IMR-90 (cell line): ENCODE measurements around the gene PITPNC1. TPM values are rescaled to one million over a fixed set of nuclear protein-coding genes. Genes with fewer than 3 reads are reported as not detected.

Experiments
- ATAC-seq: fragments of 200-7000 bp; cut with Tn5 transposase; 2 replicates; pipeline ENCODE4 v1.9.1; 2020; ENCODE audit warnings: low read depth, mild to moderate bottlenecking, moderate library complexity
- BruUV-seq: library from RNA; stranded (reverse); fragments of 400-500 nt; replicated peaks from 2 replicates; lab custom pipeline; 2021; lab: Mats Ljungman, UMichigan
- CTCF ChIA-PET: fragments of 300-600 bp; formaldehyde crosslinking; extraction: SDS; loops from one replicate; lab custom pipeline; 2021; ENCODE audit warnings: antibody characterized with exemption; lab: Yijun Ruan, JAX
- POLR2A ChIA-PET: fragments of 300-600 bp; sonication (Branson Sonifier 250); formaldehyde crosslinking; loops from one replicate; lab custom pipeline; 2022; ENCODE audit warnings: antibody characterized with exemption; ENCODE audit not compliant: unreplicated experiment; lab: Charles Lee
- DNase-seq: peaks from one replicate; pipeline ENCODE4 v3.0.0; 2013
- H2AFZ ChIP-seq: replicated peaks from 2 replicates; pipeline ENCODE3; 2013; ENCODE audit warnings: low read length, mild to moderate bottlenecking; ENCODE audit not compliant: poor library complexity
- H2AK5ac ChIP-seq: 2 replicates; pipeline ENCODE4 v1.6.1; 2013; ENCODE audit warnings: low read depth, low read length, inconsistent platforms
- H2AK9ac ChIP-seq: replicated peaks from 2 replicates; pipeline ENCODE3; 2013; ENCODE audit warnings: mild to moderate bottlenecking, low read depth, low read length, moderate library complexity; ENCODE audit not compliant: poor library complexity
- H2BK120ac ChIP-seq: 2 replicates; pipeline ENCODE4 v1.6.1; 2013; ENCODE audit warnings: low read depth, low read length, inconsistent platforms
- H2BK15ac ChIP-seq: 3 replicates; pipeline ENCODE4 v1.6.1; 2013; ENCODE audit warnings: low read depth, low read length, inconsistent platforms
- H2BK20ac ChIP-seq: 2 replicates; pipeline ENCODE4 v1.6.1; 2013; ENCODE audit warnings: low read depth, mild to moderate bottlenecking, inconsistent platforms, low read length, moderate library complexity
- H2BK5ac ChIP-seq: 2 replicates; pipeline ENCODE4 v1.6.1; 2013; ENCODE audit warnings: mild to moderate bottlenecking, low read depth, low read length, inconsistent platforms; ENCODE audit not compliant: poor library complexity, severe bottlenecking
- H3K14ac ChIP-seq: replicated peaks from 2 replicates; pipeline ENCODE4 v1.6.1; 2013; ENCODE audit warnings: low read depth, low read length, inconsistent platforms
- H3K18ac ChIP-seq: 2 replicates; pipeline ENCODE4 v1.6.1; 2013; ENCODE audit warnings: low read depth, low read length, control low read depth
- H3K23ac ChIP-seq: 2 replicates; pipeline ENCODE4 v1.6.1; 2013; ENCODE audit warnings: low read depth, low read length, inconsistent platforms
- H3K27ac ChIP-seq: 2 replicates; pipeline ENCODE4 v1.5.1; 2013; ENCODE audit warnings: mild to moderate bottlenecking, control low read depth, low read length; ENCODE audit not compliant: insufficient read depth
- H3K27me3 ChIP-seq: 2 replicates; pipeline ENCODE4 v1.6.1; 2013; ENCODE audit warnings: low read length; ENCODE audit not compliant: control insufficient read depth, insufficient read depth
- H3K36me3 ChIP-seq: 2 replicates; pipeline ENCODE4 v1.6.1; 2013; ENCODE audit warnings: low read length, mixed read lengths; ENCODE audit not compliant: control insufficient read depth, insufficient read depth
- H3K4ac ChIP-seq: 2 replicates; pipeline ENCODE4 v1.6.1; 2013; ENCODE audit warnings: low read depth, low read length, inconsistent platforms
- H3K4me1 ChIP-seq: 2 replicates; pipeline ENCODE4 v1.6.1; 2013; ENCODE audit warnings: low read length, mixed read lengths; ENCODE audit not compliant: control insufficient read depth, insufficient read depth
- H3K4me2 ChIP-seq: 2 replicates; pipeline ENCODE4 v1.6.1; 2013; ENCODE audit warnings: low read depth, mild to moderate bottlenecking, control low read depth, low read length, moderate library complexity
- H3K4me3 ChIP-seq: 2 replicates; pipeline ENCODE4 v1.5.1; 2013; ENCODE audit warnings: low read depth, mild to moderate bottlenecking, control low read depth, low read length, moderate library complexity; ENCODE audit not compliant: insufficient read depth
- H3K56ac ChIP-seq: 2 replicates; pipeline ENCODE4 v1.6.1; 2013; ENCODE audit warnings: low read length, inconsistent platforms; ENCODE audit not compliant: insufficient read depth; ENCODE audit errors: extremely low read depth
- H3K79me1 ChIP-seq, 2 experiments: 2 replicates each; pipeline ENCODE4 v1.6.1; 2013; ENCODE audit warnings: low read length in 2 of 2, inconsistent platforms in 1 of 2, low read depth in 1 of 2
- H3K9ac ChIP-seq: 2 replicates; pipeline ENCODE4 v1.6.1; 2013; ENCODE audit warnings: low read depth, low read length, control low read depth
- H3K9me1 ChIP-seq: 2 replicates; pipeline ENCODE4 v1.6.1; 2013; ENCODE audit warnings: low read length, inconsistent platforms; ENCODE audit not compliant: insufficient read depth
- H3K9me3 ChIP-seq: 2 replicates; pipeline ENCODE4 v1.6.1; 2013; ENCODE audit warnings: low read length; ENCODE audit not compliant: control insufficient read depth, insufficient read depth
- H4K20me1 ChIP-seq: 2 replicates; pipeline ENCODE4 v1.6.1; 2013; ENCODE audit warnings: low read length, inconsistent platforms; ENCODE audit not compliant: insufficient read depth
- H4K5ac ChIP-seq: 2 replicates; pipeline ENCODE4 v1.6.1; 2013; ENCODE audit warnings: mild to moderate bottlenecking, low read depth, low read length, control low read depth
- H4K8ac ChIP-seq, 2 experiments: 2 replicates each; pipeline ENCODE4 v1.6.1; 2013; ENCODE audit warnings: low read depth in 2 of 2, low read length in 2 of 2, control low read depth in 1 of 2, inconsistent platforms in 1 of 2
- H4K91ac ChIP-seq: 2 replicates; pipeline ENCODE4 v1.6.1; 2013; ENCODE audit warnings: low read depth, low read length, inconsistent platforms; ENCODE audit not compliant: insufficient read depth
- NFE2L2 ChIP-seq: fragments of 150-350 bp; IDR thresholded peaks from 2 replicates; pipeline ENCODE4 v1.6.1; 2016; ENCODE audit warnings: low read depth, mild to moderate bottlenecking, low read length
- SMC3 ChIP-seq: fragments of 150-350 bp; IDR thresholded peaks from 2 replicates; pipeline ENCODE4 v1.6.1; 2016; ENCODE audit warnings: low read depth, mild to moderate bottlenecking, antibody characterized with exemption, low read length, moderate library complexity
- WGBS, 2 experiments: methylation state at CpG; one replicate each; pipeline versions ENCODE4 v1.1.5 to v1.1.7; 2013; ENCODE audit warnings: missing lambda C conversion rate in 2 of 2; ENCODE audit not compliant: insufficient read length in 1 of 2; ENCODE audit errors: extremely low coverage in 2 of 2; 5-methylcytosine and 5-hydroxymethylcytosine counted together
- dilution Hi-C: fragments of 300-500 bp; cut with HindIII; formaldehyde crosslinking; loops from one replicate; pipeline ENCODE4 v1.14.3; 2018; ENCODE audit warnings: low sequenced_read_pairs; ENCODE audit not compliant: unreplicated experiment
- in situ Hi-C: fragments of 300-500 bp; cut with MboI; formaldehyde crosslinking; loops from 3 replicates; pipeline ENCODE4 v1.14.3; 2019; ENCODE audit warnings: low sequenced_read_pairs, inconsistent platforms, mixed read lengths
- intact Hi-C: fragments of 100-400 bp; cut with micrococcal nuclease; formaldehyde crosslinking; loops from 2 replicates; pipeline ENCODE4 v1.10.0; 2022
- polyA plus RNA-seq, 3 experiments: library from polyadenylated mRNA; depleted of rRNA; stranded (reverse); fragments of >200 nt; gene quantifications; 2 replicates each; pipeline ENCODE4 v1.2.3, GENCODE V29; 2012; ENCODE audit warnings: low replicate concordance in 1 of 3
- total RNA-seq: library from RNA; depleted of rRNA; stranded (reverse); fragments of >200 nt; gene quantifications from 2 replicates; pipeline ENCODE4 v1.2.3, GENCODE V29; 2012
- TF ChIP-seq, protein P1 (sequence below): conservative IDR thresholded peaks from 2 replicates; pipeline ENCODE4 v1.5.1; 2012; ENCODE audit warnings: mild to moderate bottlenecking, low read depth, low read length, improper control_type of control experiment
- TF ChIP-seq, protein P2 (sequence below): fragments of 150-350 bp; IDR thresholded peaks from 2 replicates; pipeline ENCODE4 v1.6.1; 2016; ENCODE audit warnings: low read depth, mild to moderate bottlenecking, low read length, moderate library complexity, borderline replicate concordance

Gene PITPNC1
- total and polyA plus RNA-seq, 2 of the 4 experiments (the other 2 are of a cell fraction), result 4.1 TPM

DNA sequence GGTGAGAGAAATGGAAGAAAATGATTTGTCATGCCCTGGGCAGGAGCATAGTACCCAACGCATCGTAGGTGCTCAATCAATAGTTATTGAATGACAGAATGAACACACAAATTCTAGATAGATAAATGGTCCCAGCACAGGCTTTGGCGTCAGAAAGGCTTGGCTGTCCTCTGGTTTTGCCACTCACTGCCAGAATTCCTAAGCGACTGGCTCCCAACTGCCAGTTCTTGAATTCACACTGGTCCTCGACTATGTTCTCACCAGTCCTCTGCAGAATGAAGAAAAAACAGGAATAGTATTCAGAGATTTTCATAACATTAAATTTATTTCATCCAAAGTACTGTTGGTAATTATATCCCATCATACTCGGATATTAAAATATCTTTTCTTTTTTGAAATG lies 177.6 kb downstream of the PITPNC1 start:
- Histone ChIP-seq H3K27me3 (no peaks in the 10 kb centered on the region), H3K4me2 (no peak overlapping the region), H3K27ac (no peak overlapping the region), H3K4me1 (no peaks in the 10 kb centered on the region; the same call in 1 of the 2 replicates), H2AK9ac (no peak overlapping the region), H4K8ac (no peak overlapping the region), H2BK20ac (no peak overlapping the region), H2AK5ac (no peak overlapping the region), H3K4me3 (no peak overlapping the region), H3K56ac (no peak overlapping the region), H3K79me1 (peaks cover 0 to 4% of the 10 kb centered on the region in 2 experiments; a peak in 2 of 4 replicates), H4K91ac (no peak overlapping the region), H4K20me1 (no peaks in the 10 kb centered on the region), H3K36me3 (no peaks in the 10 kb centered on the region), H3K9me3 (no peaks in the 10 kb centered on the region), H2BK15ac (no peak overlapping the region), H2BK5ac (no peak overlapping the region), H3K18ac (no peak overlapping the region), H4K5ac (no peak overlapping the region), H3K9me1 (no peaks in the 10 kb centered on the region), H3K4ac (no peak overlapping the region), H2BK120ac (no peak overlapping the region), H3K14ac (no peak overlapping the region), H2AFZ (no peak overlapping the region), H3K9ac (no peak overlapping the region), H3K23ac (no peak overlapping the region)
- no TSS peak for BruUV-seq
- TF ChIP-seq SMC3 (no peak), NFE2L2 (no peak)
- TF ChIP-seq, protein P1, sequence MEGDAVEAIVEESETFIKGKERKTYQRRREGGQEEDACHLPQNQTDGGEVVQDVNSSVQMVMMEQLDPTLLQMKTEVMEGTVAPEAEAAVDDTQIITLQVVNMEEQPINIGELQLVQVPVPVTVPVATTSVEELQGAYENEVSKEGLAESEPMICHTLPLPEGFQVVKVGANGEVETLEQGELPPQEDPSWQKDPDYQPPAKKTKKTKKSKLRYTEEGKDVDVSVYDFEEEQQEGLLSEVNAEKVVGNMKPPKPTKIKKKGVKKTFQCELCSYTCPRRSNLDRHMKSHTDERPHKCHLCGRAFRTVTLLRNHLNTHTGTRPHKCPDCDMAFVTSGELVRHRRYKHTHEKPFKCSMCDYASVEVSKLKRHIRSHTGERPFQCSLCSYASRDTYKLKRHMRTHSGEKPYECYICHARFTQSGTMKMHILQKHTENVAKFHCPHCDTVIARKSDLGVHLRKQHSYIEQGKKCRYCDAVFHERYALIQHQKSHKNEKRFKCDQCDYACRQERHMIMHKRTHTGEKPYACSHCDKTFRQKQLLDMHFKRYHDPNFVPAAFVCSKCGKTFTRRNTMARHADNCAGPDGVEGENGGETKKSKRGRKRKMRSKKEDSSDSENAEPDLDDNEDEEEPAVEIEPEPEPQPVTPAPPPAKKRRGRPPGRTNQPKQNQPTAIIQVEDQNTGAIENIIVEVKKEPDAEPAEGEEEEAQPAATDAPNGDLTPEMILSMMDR, result no peak
- TF ChIP-seq, protein P2, sequence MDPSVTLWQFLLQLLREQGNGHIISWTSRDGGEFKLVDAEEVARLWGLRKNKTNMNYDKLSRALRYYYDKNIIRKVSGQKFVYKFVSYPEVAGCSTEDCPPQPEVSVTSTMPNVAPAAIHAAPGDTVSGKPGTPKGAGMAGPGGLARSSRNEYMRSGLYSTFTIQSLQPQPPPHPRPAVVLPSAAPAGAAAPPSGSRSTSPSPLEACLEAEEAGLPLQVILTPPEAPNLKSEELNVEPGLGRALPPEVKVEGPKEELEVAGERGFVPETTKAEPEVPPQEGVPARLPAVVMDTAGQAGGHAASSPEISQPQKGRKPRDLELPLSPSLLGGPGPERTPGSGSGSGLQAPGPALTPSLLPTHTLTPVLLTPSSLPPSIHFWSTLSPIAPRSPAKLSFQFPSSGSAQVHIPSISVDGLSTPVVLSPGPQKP, result no peak
- ATAC-seq (no peak), DNase-seq (no peak)
- dilution Hi-C loops, result no loop called here
- intact Hi-C loops, result no loop called here
- in situ Hi-C loops, result no loop called here
- ChIA-PET CTCF (no interaction called here), POLR2A (no interaction called here)
- WGBS, 2 experiments, result 100% methylated on average over 1 of the region's 6 CpGs; no CpG with 5 or more reads in 1 of the 2 experiments
